ENCODE measurements around the gene DLG2.

DNA sequence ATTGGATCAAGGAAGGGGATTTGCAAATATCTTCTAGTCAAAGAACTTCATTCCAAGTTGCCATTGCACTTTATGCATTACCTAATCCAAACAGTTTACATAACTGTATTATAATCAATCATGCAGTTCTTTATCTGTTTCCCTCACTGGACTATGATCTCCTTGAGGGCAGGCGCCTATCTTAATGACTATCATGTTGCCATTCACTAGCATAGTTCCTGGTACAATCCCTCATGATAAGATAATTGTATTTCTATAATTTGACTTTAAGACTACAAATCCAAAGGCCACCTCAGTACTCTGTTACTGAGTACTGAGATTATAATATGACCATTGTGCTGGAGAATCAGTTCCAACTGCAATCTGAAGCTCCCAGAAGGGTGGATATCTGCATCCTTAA, 2062.3 kb downstream of the DLG2 start:
- TF ChIP-seq GABPA (IDR thresholded peaks at IDR 0.05 in 1 of 2, conservative IDR thresholded peaks at IDR 0.05 in 1 of 2) (no peak), CTCF (IDR thresholded peaks at IDR 0.05; ENCODE audit: low read depth, low read length, missing input control) (no peak), SP1 (IDR thresholded peaks at IDR 0.05) (no peak), EGR1 (IDR thresholded peaks at IDR 0.05; ENCODE audit: low read depth in 2 of 2) (no peak), MAX (IDR thresholded peaks at IDR 0.05) (no peak), JUND (IDR thresholded peaks at IDR 0.05) (no peak)
